NCI-H2107 treated with DMSO at 0.1 percent for 48 hours (cell line): ENCODE results near the gene CSTPP1.
A peak's percentile ranks its signal among the peaks of the same experiment; 100 is the strongest.

ENCODE experiments used
- DNase-seq: peaks from one replicate; lab custom pipeline; 2025; ENCODE audit not compliant: unreplicated experiment; lab: John Stamatoyannopoulos, UW

The CSTPP1 gene

GRCh38 chr11:47127213-47127612 is 190.7 kb downstream of the CSTPP1 start:
- no peak for DNase-seq

- DNase-seq, result no peak
Observed at GRCh38 chr11:47130543-47130942, 194.0 kb downstream of the CSTPP1 start.

- no peak for DNase-seq
Observed at GRCh38 chr11:47131136-47131535, 194.6 kb downstream of the CSTPP1 start.

- DNase-seq, result no peak
Observed at GRCh38 chr11:47132490-47132889, 195.9 kb downstream of the CSTPP1 start.

- no peak for DNase-seq
Observed at GRCh38 chr11:47132981-47133380, 196.4 kb downstream of the CSTPP1 start.

- no peak for DNase-seq
Observed at GRCh38 chr11:47136327-47136726, 199.8 kb downstream of the CSTPP1 start.

GRCh38 chr11:47136921-47137320 is 200.4 kb downstream of the CSTPP1 start:
- no peak for DNase-seq

GRCh38 chr11:47137476-47137875 is 200.9 kb downstream of the CSTPP1 start:
- no peak for DNase-seq

- no peak for DNase-seq
Observed at GRCh38 chr11:47139878-47140277, 203.3 kb downstream of the CSTPP1 start.

GRCh38 chr11:47143322-47143721 is 206.8 kb downstream of the CSTPP1 start:
- no peak for DNase-seq

GRCh38 chr11:47144541-47144940 is 208.0 kb downstream of the CSTPP1 start:
- no peak for DNase-seq

- DNase-seq, result no peak
Observed at GRCh38 chr11:47147250-47147649, 210.7 kb downstream of the CSTPP1 start.

GRCh38 chr11:47147681-47148080 is 211.1 kb downstream of the CSTPP1 start:
- DNase-seq, result no peak

GRCh38 chr11:47148270-47148669 is 211.7 kb downstream of the CSTPP1 start:
- no peak for DNase-seq

GRCh38 chr11:47148903-47149531 is 212.5 kb downstream of the CSTPP1 start:
- no peak for DNase-seq

GRCh38 chr11:47149782-47150181 is 213.2 kb downstream of the CSTPP1 start:
- no peak for DNase-seq

GRCh38 chr11:47152126-47152952 is 215.8 kb downstream of the CSTPP1 start:
- no peak for DNase-seq

- DNase-seq, result peak; percentile 82
Observed at GRCh38 chr11:47152953-47153950, 216.7 kb downstream of the CSTPP1 start.

GRCh38 chr11:47154616-47155570 is 218.3 kb downstream of the CSTPP1 start:
- no peak for DNase-seq

- no peak for DNase-seq
Observed at GRCh38 chr11:47155879-47156278, 219.3 kb downstream of the CSTPP1 start.
